HG02981 (cell line): ENCODE measurements around the gene CLIC4.
"Not testable (repeated sequence)": the region's sequence is repeated elsewhere in the genome, so short reads cannot be mapped to it uniquely, and the experiment has no call there.

Experiments
- ATAC-seq: cut with Tn5 transposase; IDR thresholded peaks from one replicate; pipeline ENCODE4 v1.9.1; 2021; ENCODE audit warnings: mild to moderate bottlenecking, moderate library complexity; ENCODE audit not compliant: unreplicated experiment

Gene CLIC4

DNA sequence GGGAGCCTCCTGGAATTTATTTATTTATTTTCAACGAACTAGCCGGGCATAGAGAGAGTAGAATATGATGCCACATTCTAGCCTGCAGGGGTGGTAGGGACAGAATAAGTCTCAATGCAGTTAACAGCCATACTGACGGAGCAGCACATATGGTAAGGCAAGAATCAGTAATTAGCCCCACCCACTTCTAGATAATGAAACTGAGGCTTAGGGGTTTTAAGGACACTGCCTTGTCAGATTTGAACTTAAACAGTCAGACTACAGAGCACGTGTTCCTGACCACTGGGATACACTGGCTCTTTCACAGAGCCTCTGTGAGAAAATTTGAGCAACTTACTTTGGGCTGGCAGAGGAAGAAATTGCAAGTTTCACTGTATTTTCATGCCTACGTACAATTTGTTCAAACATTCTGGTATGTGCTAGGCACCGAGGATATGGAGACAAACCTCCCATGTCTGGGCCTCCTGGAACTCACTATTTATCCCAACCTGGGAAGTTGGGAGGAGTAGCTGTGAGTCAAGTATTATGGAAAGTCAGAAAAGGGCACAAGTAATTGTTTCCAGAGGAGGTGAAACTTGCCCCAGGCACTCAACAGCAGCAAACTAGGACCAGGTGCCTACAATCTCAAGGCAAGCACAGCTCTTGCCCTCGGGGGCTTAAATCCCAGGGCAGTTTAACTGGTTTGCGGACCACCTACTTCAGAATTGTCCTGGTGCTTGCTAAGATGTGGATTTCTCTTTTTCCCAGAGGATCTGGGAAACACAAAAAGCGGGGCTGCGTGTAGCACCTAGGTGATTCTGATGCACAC lies 1.6 kb upstream of the CLIC4 start:
- ATAC-seq: no peak

DNA sequence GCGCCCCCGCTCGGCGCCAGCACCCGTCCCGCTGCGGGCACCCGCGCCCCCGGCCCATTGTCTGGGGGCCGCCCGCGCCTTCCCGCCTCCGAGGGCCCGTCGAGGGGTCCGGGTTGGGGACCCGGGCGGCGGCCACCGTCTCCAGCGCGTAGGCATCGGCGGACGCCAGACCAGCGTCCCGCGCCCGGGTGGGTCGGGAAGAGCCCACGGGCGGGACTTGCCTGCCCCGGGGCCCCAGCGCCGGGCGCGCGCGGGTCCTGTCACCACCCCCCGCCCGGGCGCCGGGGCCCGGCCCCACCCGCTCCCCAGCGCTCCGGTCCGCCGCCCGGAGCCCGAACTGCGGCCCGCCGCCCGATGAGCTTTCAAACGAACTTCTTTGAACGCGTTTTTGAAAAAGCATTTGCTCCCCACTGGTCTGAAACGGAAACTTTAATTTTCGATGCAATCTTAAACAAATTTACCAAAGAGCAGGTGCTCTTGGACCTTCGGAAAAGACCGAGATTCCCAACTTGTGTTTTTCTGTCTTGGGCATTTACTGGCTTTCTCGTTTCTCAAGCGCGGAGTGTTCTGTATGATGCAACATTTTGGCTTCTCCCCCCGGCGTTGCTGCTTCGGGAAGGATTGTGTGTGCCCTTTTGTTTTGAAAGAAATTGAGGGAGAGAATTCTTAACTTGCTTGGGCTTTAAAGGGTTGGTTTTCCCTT lies 615 bp downstream of the CLIC4 start:
- peak; percentile 1 for ATAC-seq

DNA sequence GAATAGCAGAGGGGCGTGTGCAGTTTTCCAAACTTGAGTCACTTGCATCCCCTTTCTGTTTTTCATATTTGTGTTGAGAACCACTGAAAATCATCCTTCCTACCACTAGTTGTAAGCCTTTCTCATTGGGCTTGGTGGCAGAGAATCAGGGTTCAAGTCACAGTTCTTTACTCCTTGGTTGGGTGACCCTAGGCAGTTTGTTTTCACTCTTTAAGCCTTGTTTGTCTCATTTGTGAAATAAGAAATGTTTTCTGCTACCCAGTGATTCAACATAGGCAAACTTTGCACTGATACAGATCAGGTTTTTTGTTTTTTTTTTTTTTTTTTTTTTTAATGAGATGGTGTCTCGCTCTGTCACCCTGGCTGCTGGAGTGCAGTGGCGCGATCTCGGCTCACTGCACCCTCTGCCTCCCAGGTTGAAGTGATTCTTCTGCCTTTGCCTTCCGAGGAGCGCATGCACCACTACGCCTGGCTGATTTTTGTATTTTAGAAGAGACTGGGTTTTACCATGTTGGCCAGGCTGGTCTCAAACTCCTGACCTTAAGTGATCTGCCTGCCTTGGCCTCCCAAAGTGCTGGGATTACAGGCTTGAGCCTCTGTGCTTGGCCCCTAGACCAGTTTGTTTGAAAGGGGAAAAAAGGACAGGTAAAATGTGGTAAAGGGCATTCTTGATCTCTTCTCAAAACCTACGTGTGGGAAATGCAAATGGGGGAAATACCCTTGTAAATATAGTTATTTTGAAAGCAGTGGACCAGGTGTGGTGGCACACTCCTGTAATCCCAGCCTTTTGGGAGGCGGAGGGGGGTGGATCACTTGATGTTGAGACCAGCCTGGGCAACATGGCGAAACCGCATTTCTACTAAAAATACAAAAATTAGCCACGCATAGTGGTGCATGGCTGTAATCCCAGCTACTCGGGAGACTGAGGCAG lies 3.2 kb downstream of the CLIC4 start:
- no peak for ATAC-seq

DNA sequence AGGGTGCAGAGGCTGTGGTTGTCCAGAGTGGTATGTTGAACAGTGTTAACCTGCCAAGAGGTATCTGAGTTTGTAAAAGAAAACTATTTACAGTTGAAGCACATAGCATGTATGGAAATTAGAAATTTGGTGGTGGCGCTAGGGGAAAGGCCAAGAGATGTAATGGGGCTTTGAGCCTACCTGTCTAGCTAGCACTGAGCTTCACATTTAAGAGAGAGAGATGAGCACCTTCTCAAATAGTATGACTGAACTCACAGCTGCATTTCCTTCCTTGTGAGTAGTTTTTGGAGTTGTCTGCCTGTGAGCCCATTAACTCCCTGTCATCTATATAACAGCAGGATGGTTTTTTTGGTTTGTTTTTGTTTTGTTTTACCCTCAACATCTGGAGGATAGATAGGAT lies 4.0 kb downstream of the CLIC4 start:
- no peak for ATAC-seq

DNA sequence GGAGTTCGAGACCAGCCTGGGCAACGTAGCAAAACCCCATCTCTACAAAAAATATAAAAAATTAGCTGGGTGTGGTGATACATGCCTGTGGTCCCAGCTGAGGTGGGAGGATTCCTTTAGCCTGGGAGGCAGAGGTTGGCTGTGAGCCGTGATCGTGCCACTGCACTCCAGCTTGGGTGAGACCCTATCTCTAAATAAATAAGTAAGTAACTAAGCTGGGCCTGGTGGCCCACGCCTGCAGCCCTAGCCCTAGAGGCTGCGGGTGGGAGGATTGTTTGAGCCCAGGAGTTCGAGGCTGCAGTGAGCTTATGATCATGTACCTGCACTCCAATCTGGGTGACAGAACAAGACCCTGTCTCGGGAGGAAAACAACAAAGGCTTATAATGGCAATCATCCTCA lies 4.6 kb downstream of the CLIC4 start:
- ATAC-seq: no peak

DNA sequence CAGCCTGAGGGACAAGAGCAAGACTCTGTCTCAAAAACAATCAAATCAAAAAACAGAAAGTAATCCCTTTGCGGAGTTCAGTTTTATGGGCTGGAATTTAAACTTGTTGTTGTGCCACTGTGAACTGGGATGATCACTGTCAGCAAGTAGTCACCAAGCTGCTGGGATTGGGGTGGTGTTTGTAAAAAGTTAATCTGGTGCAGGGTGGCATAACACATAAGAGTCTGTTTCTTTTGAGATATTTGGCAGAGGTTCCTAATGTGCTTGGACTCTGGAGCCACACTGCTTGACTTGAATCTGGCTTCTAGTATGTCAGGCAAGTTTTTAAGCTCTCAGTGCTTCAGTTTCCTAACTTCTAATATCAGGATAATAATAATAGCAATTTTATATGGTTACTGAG lies 6.6 kb downstream of the CLIC4 start:
- ATAC-seq: no peak

DNA sequence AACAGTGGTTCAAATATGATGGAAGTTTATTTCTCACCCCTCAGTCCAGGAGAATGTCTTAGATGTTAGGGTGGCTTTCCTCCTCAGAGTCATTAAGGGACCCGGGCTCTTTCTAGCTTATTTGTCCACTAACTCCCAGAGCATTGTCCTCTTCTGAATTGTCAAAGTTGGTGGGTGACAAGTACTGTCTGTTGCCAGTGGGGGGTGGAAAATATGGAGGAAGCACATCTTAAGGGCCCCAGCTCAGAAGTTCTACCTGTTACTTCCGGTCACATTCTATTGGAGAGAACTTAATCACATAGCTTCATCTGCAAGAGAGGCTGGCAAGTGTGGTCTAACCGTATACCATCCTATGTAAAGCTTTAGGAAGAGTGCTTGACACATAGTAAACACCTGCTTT lies 7.1 kb downstream of the CLIC4 start:
- ATAC-seq: no peak

DNA sequence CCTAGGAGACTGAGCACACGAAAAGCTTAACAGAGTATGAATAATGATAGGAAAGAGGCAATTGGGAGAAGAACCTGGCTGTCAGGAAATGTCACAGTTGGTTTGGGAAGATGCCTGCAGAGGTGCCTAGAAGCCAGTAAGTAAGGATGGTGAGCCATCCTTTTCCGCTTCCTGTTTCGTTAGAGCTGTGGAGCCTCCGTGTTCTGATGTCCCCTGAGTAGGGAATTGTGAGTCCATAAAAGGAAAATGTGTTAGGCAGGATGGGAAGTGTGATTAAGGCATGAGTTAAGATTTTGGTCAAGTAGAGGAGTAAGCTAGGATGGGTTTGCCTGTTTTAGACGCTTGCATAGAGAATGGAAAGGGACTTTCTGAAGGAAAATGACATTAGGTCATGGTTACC lies 9.0 kb downstream of the CLIC4 start:
- no peak for ATAC-seq

DNA sequence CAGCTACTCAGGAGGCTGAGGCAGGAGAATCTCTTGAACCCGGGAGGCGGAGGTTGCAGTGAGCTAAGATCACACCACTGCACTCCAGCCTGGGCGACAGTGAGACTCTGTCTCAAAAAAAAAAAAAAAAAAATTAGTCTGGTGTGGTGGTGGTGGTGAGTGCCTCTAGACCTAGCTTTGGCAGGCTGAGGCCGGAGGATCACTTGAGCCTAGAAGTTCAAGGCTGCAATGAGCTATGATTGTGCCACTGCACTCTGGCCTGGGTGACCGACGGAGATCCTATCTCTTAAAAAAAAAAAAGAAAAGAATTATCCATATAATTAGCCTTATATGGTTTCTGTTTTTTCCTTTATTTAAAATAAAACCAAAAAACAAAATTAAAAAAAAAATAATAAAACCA lies 10.1 kb downstream of the CLIC4 start:
- not testable (repeated sequence) for ATAC-seq

DNA sequence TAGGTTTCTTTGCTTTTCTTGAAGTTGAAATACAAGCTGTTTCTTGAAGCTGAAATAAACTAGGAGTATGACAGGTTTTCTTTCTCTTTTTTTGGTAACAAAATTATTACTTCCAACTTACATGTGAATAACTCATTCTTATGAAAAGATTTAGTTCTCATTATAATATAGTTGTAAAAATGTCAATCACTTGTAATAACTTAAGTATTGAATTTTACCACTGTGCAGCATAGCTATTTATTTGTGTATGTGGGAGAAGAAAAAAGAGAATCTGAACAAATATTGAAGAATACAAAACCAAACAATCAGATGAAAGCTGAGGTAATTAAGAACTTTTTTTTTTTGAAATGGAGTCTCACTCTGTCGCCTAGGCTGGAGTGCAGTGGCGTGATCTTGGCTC lies 11.1 kb downstream of the CLIC4 start:
- no peak for ATAC-seq

DNA sequence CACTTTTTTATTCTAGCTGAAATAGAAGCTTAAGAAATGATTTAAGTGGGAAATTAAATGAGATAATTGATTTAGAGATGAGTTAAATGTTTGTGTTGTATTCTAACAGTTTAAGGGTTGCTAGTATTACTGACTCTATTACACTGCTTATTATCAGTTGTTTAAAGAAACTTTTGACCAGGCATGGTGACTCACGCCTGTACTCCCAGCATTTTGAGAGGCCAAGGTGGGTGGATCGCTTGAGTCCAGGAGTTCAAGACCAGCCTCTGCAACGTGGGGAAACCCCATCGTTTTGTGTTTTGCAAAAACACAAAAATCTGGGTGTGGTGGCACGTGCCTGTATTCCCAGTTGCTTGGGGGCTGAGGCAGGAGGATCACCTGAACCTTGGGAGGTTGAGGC lies 14.2 kb downstream of the CLIC4 start:
- ATAC-seq: no peak

DNA sequence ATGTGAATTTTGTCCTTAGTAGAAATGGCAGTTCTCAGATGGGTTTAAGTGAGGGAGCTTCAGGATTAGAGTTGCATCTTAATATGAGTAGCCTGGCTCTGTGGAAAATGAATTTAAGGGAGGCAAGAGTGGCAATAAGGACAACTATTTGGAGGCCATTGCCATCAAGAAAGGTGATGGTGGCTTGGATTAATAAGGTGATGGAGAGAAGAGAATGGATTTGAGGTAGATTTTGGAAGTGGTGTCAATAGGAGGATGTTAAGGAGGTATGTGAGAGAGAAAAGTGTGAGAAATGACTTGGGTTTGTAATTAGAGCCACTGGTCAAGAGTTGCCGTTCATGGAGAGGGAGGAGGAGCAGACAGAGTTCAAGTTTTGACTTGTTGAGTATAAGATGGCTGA lies 16.3 kb downstream of the CLIC4 start:
- no peak for ATAC-seq

DNA sequence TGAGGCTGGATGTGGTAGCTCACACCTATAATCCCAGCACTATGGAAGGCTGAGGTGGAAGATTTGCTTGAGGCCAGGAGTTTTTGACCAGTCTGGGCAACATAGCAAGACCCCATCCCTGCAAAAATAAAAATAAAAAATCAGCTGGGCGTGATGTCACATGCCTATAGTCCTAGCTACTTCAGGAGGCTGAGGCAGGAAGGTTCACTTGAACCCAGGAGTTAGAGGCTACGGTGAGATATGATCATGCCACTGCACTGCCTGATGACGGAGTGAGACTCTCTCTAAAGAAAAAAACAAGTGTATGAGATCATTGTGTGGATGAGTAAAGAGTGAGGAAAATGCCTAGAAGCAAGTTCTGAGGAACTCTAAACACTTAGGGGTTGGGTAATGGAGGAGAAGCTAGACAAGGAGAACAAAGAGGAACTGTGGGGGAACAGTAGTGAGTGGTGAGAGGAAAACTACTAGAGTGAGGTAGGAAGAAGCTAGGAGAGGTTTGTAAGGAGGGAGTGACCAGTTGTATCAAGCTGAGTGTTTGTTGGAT lies 17.0 kb downstream of the CLIC4 start:
- no peak for ATAC-seq

DNA sequence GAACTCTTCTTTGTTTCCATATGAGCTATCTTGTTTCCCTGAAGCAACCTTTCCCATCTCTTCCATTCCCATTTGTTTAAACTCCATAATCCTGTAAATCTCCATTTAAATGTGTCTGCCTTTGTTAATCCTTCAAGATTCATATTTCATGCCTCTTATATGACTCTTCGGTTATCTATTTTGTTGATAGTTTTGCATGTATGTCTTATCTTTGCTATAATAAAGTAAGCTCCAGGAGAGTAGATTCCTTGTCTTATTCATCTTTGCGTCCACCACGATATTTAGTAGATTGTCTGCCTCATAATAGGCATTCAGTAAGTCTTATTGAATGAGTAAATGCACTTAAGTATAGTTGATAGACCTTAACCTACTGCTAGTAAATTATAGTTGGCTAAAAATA lies 18.4 kb downstream of the CLIC4 start:
- ATAC-seq: no peak

DNA sequence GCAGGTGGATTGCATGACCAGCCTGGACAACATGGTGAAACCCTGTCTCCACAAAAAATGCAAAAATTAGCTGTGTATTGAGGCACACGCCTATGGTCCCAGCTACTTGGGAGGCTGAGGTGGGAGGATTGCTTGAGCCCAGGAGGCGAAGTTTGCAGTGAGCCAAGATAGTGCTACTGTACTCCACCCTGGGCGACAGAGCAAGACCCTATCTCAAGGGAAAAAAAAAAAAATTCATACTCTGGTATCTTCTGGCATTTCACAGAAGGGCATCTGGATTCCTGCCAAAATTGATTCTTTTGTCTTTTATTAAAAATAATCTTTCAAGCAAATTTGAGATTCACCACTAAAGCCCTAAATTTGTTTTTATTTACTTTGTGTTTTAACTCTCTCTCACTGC lies 19.2 kb downstream of the CLIC4 start:
- ATAC-seq: no peak

DNA sequence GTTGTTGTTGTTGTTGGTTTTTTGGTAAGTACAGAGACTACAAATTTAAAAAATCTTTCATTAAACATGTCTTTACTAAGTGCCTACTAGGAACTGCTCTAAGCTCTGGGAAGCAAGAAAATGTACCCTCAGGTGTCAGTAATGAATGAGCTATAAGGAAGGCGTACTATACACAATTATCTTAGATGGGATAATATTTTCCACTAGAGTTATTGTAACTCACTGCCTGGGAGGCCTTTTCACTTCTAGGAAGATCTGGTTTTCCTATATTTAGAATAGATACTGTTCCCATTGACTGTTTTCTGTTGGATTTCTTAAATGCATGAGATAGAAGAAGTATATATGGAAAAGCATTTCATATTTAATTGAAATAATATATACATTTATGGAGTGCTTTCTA lies 19.6 kb downstream of the CLIC4 start:
- ATAC-seq: no peak

DNA sequence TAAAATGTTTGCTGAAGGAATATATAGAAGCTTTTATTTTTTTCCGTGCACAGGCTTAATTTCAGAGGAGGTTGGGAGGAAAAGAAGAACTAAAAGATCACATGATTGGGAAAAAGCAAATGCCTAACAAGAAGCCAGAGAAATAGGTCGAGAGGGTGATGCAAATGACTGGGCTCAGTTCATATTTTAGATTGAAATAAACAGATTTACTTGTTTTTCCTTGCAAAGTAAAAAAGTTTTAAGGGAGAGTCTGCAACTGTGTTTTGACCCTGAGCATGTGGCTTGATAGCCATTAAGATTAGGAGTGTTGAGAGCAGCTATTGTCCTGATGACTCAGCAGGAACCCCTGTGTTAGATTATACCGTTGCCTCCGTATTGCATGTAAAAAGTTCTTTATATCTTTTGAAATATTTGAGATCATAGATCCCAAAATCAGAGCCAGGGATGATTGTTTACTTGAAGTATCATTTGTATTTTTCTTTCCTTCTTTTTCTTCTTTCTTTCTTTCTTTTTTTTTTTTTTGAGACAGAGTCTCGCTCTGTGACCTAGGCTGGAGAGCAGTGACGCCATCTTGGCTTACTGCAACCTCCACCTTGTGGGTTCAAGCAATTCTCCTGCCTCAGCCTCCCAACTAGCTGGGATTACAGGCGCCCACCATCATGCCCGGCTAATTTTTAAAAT lies 20.2 kb downstream of the CLIC4 start:
- no peak for ATAC-seq

DNA sequence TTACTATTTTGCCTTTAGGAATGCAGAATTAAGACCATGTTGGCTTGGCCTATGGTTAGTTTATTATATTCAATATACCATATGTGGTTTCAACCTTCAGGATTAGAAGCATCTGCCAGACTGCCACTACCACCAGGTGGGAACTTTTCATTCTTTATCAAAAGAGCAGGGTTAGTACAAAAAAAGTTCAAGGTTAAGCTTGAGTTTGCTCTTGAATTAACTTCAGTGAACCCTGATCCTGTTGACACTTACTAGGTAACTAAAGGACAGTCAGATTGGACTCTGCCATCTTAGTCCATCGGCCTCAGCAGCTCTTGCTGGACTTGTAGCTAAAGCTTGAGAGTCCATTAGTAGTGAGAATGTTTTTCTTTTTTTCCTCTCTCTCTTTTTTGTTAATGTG lies 22.1 kb downstream of the CLIC4 start:
- ATAC-seq: no peak

DNA sequence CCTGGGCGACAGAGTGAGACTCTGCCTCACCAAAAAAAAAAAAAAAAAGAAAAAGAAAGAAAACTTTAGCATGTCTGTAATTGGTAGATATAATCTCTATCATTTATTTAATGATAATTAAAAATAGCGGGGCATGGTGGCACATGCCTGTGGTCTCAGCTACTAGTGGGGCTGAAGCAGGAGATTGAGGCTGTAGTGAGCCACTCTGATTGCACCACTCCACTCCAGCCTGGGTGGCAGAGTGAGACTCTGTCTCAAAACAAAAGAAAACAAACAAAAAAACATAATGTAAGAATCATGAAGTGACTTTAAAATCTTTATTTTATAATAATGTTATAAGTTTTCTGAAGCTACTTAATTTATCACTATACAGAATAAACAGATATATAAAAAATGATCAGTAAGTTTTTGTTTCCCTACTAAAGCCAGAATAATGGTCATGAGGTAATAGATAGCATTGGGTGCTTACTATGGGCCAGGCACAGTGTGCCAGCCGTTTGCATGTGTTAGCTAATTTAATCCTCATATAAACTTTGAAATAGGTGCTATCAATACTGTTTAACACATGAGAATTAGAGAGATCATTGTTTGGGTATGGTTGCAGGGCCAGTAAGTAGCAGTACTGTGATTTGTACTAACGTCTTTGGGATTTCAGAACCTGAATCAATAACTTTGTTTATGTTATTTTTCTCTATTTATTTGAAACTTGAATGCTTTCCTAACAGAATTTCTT lies 23.8 kb downstream of the CLIC4 start:
- no peak for ATAC-seq
